Adipose tissue (tissue), 3 donors: ENCODE measurements around the gene PPP1R12A. TPM values are rescaled to one million over a fixed set of nuclear protein-coding genes. Genes with fewer than 3 reads are reported as not detected.

Source experiments
- H3K27ac ChIP-seq: one replicate; pipeline ENCODE4 v1.5.1; 2013; ENCODE audit warnings: low read depth, low read length
- WGBS, 3 donors: extraction: QIAGEN DNeasy Blood & Tissue Kit; methylation state at CpG; one replicate each; pipeline ENCODE4 v1.1.7; 2013; 5-methylcytosine and 5-hydroxymethylcytosine counted together
- polyA plus RNA-seq, 3 donors: library from polyadenylated mRNA; stranded (reverse); fragments of 200-250 nt; gene quantifications; one replicate each; pipeline ENCODE4 v1.2.3, GENCODE V29; 2013
- donor health status: healthy with polysubstance abuse.
- donor health status: Bipolar disorder and iron deficiency.
- donor health status: healthy.

The PPP1R12A gene
- polyA plus RNA-seq, 3 donors, result 6.2 to 18.2 (median 15.4) TPM

- no peak overlapping the region for H3K27ac ChIP-seq
- 81 to 98% (median 86%) methylated on average over 8 of the region's 8 CpGs for WGBS, 3 donors
These were observed 75.3 kb downstream of the PPP1R12A start for GRCh38 chr12:79859646-79860045.

DNA sequence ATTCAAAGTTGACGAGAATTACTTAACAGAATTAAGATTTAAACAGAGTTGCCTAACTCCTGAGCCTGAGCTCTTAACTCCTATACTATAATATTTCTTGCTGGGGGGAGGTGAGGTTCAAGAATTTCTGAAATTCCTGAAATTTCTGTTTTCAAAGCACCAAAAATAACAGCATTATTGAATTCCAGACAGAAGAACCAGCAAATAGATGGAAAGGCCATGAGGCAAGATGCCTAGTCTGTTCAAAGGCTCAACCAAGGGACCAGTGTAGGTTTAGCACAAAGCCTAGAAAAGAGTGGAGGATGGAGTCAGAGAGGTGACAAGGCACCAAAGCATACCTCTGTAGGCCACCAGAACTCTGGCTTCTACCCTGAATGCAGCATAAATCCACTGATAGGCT, 76.4 kb downstream of the PPP1R12A start:
- no peak overlapping the region for H3K27ac ChIP-seq
- 52 to 93% (median 64%) methylated on average over 1 of the region's 1 CpG for WGBS, 3 donors

DNA sequence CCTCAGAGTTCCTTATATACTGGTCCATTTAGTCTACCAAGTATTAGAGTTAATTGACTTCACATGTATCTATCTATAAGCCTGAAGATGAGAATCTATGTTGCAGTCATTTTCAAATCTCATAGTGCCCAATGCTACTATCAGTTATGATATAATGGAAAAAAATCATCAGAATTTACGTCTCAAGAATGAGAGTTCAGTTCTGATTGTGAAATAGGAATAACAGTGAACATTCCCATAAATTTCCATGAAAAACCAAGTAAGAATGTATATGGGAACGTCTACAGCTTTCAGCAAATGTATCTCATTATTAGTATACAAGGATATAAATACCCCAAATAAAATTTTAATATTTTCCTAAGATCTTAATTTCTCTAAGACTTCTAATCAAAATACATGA, 77.2 kb downstream of the PPP1R12A start:
- H3K27ac ChIP-seq, result no peak overlapping the region
- 43 to 46% (median 43%) methylated on average over 2 of the region's 2 CpGs for WGBS, 3 donors

DNA sequence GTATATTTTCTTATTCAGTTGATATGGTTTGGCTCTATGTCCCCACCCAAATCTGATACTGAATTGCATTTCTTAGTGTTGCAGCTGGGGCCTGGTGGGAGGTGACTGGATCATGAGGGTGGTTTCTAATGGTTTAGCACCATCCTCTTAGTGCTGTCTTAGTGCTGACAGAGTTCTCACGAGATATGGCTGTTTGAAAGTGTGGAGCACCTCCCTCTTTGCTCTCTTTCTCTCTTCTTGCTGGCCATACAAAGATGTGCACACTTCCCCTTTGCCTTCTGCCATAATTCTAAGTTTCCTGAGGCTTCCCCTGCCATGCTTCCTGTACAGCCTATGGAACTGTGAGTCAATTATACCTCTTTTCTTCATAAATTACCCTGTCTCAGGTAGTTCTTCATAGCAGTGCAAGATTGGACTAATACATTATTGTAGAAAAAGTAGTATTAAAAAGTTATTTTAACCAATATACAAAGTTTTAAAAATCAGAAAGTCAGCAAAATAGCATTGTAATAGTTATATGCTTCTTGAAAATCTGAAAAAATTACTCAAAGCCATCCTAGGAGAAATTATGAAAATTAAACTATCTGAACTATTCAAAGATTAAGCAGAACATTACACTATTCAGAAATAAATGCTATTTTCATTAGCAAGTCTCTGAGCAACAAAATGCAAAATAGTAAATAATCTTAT, 84.1 kb downstream of the PPP1R12A start:
- H3K27ac ChIP-seq, result no peak overlapping the region
- 69 to 90% (median 80%) methylated on average over 1 of the region's 1 CpG for WGBS, 3 donors

- 23 to 47% (median 27%) methylated on average over 4 of the region's 4 CpGs for WGBS, 3 donors
- no peak overlapping the region for H3K27ac ChIP-seq
These were observed 86.6 kb downstream of the PPP1R12A start for GRCh38 chr12:79848339-79848738.

DNA sequence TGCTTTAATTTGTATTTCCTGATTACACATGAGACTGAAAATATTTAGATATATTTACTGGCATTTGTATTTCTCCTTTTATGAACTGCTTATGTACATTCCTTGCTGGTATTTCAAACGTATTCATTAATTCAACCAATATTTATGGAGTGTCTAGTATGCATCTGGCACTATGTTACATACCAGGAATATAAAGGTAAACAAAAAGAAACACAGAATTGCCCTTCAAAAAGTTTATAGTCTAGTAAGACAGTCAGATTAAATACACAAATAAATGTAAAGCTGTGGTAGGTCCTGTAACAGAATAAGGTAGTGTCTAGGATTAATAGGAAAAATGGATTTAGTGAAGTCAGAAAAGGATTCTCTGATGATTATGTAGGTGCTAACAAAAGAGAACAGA, 87.5 kb downstream of the PPP1R12A start:
- H3K27ac ChIP-seq, result no peak overlapping the region
- WGBS, 3 donors, result 42 to 70% (median 58%) methylated on average over 1 of the region's 1 CpG

- H3K27ac ChIP-seq, result no peak overlapping the region
These were observed 90.2 kb downstream of the PPP1R12A start for GRCh38 chr12:79844693-79845092.

GRCh38 chr12:79843978-79844377, 90.9 kb downstream of the PPP1R12A start:
- 93 to 97% (median 93%) methylated on average over 3 of the region's 3 CpGs for WGBS, 3 donors
- H3K27ac ChIP-seq, result no peak overlapping the region

DNA sequence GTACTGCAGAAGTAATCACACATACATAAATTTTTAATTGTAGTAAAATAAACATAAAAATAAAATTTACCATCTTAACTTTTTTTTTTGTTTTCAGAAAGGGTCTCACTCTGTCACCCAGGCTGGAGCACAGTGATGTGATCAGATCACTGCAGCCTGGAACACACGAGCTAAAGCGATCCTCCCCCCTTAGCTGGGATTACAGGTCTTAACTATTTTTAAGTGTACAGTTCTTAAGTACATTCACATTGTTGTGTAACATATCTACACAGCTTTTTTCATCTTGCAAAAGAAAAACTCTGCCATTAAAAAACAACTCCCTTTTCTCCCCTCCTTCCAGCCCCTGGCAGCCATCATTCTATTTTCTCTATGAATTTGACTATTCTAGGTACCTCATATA, 92.3 kb downstream of the PPP1R12A start:
- 93 to 94% (median 94%) methylated on average over 2 of the region's 2 CpGs for WGBS, 3 donors
- no peak overlapping the region for H3K27ac ChIP-seq

GRCh38 chr12:79841878-79842265, 93.0 kb downstream of the PPP1R12A start:
- H3K27ac ChIP-seq, result no peak overlapping the region
- 71 to 84% (median 72%) methylated on average over 4 of the region's 4 CpGs for WGBS, 3 donors

DNA sequence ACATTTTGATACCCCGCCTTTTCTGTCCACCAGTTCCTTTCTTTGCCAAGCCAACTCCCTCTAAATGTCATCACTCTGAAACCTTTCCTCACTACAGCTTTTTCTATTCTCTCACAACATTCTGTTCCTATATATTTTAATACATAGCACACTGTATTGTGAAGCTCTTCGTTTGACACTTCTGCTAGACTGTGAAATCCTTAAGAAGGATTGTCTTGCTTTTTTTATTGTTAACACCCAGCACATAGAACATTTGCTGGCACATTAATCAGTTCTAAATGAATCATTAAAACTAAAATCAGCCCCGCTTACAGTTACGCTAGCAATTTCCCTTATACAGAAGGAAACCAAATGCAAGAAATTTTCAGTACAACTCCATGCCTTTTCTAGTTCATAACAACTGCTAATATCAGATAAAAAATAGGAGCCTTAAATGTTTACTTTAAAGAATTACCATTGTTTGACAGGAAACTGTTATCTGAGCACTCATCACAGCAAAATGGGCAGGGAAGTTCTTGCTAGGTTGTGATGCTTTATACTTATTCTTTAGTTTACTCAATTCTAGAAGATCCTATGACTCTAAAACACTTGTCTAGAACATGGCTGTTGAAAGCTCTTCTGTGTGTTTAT, 93.5 kb downstream of the PPP1R12A start:
- WGBS, 3 donors, result 79 to 91% (median 84%) methylated on average over 4 of the region's 4 CpGs
- no peak overlapping the region for H3K27ac ChIP-seq

DNA sequence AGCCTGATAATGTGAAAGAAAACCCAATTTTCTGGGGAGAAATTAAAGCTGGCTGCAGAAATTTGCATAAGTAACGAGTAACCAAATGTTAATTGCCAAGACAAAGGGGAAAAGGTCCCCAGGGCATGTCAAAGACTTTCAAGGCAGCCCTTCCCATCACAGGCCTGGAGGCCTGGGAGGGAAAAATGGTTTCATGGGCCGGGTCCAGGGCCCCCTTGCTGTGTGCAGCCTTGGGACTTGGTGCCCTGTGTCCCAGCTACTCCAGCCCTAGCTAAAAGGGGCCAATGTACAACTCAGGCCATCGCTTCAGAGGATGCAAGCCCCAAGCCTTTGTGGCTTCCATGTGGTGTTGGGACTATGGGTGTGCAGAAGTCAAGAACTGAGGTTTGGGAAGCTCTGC, 96.5 kb downstream of the PPP1R12A start:
- H3K27ac ChIP-seq, result no peak overlapping the region
- 97 to 99% (median 99%) methylated on average over 3 of the region's 3 CpGs for WGBS, 3 donors

- WGBS, 3 donors, result 95 to 96% (median 96%) methylated on average over 5 of the region's 5 CpGs
- no peak overlapping the region for H3K27ac ChIP-seq
These were observed 97.3 kb downstream of the PPP1R12A start for GRCh38 chr12:79837575-79837974.

DNA sequence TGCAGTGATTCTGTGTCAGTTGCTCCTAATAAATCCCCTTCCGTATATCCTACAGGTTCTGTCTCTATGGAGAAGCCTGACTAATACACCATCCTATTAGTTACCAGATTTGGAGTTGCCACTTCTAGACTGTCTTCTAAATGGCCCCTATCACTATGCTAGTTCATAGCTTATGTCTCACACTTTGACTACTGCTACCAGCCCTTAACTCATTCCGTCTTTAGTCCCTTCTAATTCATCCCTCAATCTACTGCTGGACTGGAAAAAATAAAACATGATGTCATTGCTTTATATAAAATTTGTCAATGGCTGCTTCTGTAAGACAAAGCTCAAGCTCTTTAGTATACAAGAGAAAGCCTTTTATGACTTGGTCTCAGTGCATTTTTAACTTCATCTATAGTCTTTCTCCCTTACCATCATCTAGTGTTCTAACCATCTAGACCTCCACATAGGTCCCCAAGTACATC, 99.5 kb downstream of the PPP1R12A start:
- WGBS, 3 donors, result 94 to 99% (median 96%) methylated on average over 2 of the region's 2 CpGs
- H3K27ac ChIP-seq, result no peak overlapping the region

- WGBS, 3 donors, result 72 to 89% (median 80%) methylated on average over 3 of the region's 3 CpGs
- H3K27ac ChIP-seq, result no peak overlapping the region
These were observed 100.1 kb downstream of the PPP1R12A start for GRCh38 chr12:79834712-79835376.

DNA sequence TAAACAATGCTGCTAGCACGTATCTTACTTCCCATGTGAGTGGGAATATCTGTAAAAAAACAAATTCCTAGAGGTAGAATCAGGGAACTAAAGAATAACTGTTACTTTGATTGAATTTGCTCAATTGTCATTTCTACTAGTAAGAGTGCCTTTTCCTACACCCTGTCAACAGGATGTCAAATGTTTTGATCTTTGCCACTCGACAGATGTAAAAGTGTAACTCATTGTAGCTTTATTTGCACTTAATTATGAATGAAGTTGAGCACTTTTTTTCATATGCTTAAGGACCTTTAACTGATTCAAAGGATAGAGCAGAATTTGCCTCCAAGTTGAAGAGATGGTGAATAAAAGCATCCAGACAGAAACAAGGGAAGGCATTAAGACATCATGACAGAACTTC, 104.5 kb downstream of the PPP1R12A start:
- no peak overlapping the region for H3K27ac ChIP-seq
- WGBS, 3 donors, result 61 to 80% (median 79%) methylated on average over 2 of the region's 2 CpGs

GRCh38 chr12:79828924-79829323, 106.0 kb downstream of the PPP1R12A start:
- H3K27ac ChIP-seq, result no peak overlapping the region
- 95 to 96% (median 96%) methylated on average over 2 of the region's 2 CpGs for WGBS, 3 donors

GRCh38 chr12:79827484-79827883, 107.4 kb downstream of the PPP1R12A start:
- 89 to 99% (median 97%) methylated on average over 3 of the region's 3 CpGs for WGBS, 3 donors
- no peak overlapping the region for H3K27ac ChIP-seq

DNA sequence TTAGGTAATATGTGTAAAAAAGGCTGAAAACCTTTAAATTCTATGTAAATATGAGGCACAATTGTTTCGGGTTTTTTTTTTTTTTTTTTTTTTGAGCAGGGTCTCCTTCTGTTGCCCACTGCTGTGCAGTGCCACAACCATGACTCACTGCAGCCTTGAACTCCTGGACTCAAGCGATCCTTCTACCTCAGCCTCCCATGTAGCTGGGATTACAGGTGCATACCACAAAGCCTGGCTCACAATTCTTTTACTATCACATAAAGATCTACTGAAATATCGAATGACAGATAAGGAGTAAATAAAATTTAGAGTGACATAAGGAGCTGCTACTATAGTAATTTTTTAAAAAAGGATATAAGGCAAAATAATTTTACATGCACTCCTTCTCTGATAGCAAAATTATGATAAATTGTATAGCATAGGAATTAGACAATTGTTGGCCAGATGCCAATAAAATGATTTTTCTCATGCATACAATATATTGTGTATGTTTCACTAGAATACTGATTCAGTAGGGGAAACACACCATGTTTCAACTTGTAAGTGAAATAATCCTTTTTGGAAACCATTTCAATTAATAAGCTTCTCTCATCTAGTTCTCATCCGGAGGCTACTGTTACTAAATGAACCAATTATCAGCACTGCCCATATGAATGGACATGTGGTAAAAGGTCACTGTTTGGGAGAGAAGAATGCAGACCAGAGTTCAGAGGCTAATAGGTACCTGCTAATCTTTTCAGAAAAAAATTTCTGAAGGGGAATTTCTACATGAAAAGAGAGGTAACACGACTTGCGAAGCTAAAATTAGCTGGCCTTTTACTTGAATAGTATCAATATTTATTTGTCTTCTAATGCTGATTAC, 108.4 kb downstream of the PPP1R12A start:
- WGBS, 3 donors, result 91 to 96% (median 95%) methylated on average over 6 of the region's 6 CpGs
- no peak overlapping the region for H3K27ac ChIP-seq
